ENCODE results near the gene JSRP1. TPM values are rescaled to one million over a fixed set of nuclear protein-coding genes. Genes with fewer than 3 reads are reported as not detected.
A peak's percentile ranks its signal among the peaks of the same experiment; 100 is the strongest.

JSRP1 gene
- total RNA-seq, 2 donors from 2014 or later, result 0.61 to 1.0 TPM

GRCh38 chr19:2216361-2217225, 39.6 kb downstream of the JSRP1 start:
- H3K9me3 Mint-ChIP-seq, result no peaks in the 10 kb centered on the region
- H3K27ac Mint-ChIP-seq, result peak overlapping the region; percentile 58
- ATAC-seq (replicated peaks), result no peak
- H3K36me3 Mint-ChIP-seq (ENCODE audit: low read depth), result peaks cover 99% of the 10 kb centered on the region
- peaks cover 5% of the 10 kb centered on the region for H3K4me1 Mint-ChIP-seq
- H3K4me3 Mint-ChIP-seq, result no peak overlapping the region
- no peaks in the 10 kb centered on the region for H3K27me3 Mint-ChIP-seq

DNA sequence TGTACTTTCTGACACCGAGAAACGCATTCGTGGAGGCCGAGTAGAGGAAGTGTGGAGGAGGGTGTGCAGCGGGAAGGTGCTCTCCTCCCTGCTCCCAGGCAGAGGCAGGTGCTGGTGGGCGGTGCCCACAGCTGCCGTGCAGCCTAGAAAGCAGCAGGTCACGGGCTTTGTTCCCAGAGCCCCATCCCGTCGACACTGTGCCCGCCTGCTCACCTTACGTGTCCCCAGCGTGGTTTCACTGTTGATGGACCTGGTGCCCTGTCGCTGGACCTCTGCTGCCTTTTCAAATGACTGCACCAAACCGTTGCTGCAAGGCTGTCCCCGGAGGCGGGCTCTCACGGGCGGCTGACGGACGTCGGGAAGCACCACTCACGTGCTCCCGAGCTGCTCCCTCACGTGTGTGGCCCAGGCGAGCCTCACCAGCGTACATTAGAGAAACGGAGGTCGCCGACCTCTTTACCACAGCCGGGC, 40.9 kb downstream of the JSRP1 start:
- Mint-ChIP-seq H3K4me3 (peak overlapping the region; percentile 35), H3K27ac (peak overlapping the region; percentile 63), H3K9me3 (no peaks in the 10 kb centered on the region), H3K36me3 (ENCODE audit: low read depth) (peaks cover 99% of the 10 kb centered on the region), H3K4me1 (peaks cover 5% of the 10 kb centered on the region), H3K27me3 (no peaks in the 10 kb centered on the region)
- peak; percentile 38 for ATAC-seq (replicated peaks)

GRCh38 chr19:2214251-2214650, 42.0 kb downstream of the JSRP1 start:
- no peak for ATAC-seq (replicated peaks)
- H3K9me3 Mint-ChIP-seq, result no peaks in the 10 kb centered on the region
- no peak overlapping the region for H3K27ac Mint-ChIP-seq
- peaks cover 5% of the 10 kb centered on the region for H3K4me1 Mint-ChIP-seq
- H3K4me3 Mint-ChIP-seq, result no peak overlapping the region
- H3K27me3 Mint-ChIP-seq, result no peaks in the 10 kb centered on the region
- peaks cover 98% of the 10 kb centered on the region for H3K36me3 Mint-ChIP-seq (ENCODE audit: low read depth)

DNA sequence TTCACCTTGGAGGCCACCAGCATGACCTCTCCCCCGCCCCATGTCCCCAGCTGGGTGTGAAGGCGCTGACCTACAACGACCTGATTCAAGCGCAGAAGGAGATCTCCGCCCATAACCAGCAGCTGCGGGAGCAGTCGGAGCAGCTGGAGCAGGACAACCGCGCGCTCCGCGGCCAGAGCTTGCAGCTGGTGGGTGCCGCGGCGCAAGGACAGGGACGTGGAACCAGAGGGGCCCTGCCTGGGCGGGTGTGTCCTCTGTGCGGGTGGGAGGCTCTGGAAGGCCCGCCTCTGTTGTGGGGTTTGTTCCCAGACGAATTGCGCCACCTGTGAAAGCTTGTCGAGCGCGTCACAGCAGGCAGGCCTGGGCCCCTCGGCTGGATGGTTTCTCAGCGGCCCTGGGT, 42.4 kb downstream of the JSRP1 start:
- Mint-ChIP-seq H3K4me3 (no peak overlapping the region), H3K27ac (peak overlapping the region; percentile 34), H3K36me3 (ENCODE audit: low read depth) (peaks cover 98% of the 10 kb centered on the region), H3K9me3 (no peaks in the 10 kb centered on the region), H3K4me1 (peaks cover 5% of the 10 kb centered on the region), H3K27me3 (no peaks in the 10 kb centered on the region)
- ATAC-seq (replicated peaks), result no peak

DNA sequence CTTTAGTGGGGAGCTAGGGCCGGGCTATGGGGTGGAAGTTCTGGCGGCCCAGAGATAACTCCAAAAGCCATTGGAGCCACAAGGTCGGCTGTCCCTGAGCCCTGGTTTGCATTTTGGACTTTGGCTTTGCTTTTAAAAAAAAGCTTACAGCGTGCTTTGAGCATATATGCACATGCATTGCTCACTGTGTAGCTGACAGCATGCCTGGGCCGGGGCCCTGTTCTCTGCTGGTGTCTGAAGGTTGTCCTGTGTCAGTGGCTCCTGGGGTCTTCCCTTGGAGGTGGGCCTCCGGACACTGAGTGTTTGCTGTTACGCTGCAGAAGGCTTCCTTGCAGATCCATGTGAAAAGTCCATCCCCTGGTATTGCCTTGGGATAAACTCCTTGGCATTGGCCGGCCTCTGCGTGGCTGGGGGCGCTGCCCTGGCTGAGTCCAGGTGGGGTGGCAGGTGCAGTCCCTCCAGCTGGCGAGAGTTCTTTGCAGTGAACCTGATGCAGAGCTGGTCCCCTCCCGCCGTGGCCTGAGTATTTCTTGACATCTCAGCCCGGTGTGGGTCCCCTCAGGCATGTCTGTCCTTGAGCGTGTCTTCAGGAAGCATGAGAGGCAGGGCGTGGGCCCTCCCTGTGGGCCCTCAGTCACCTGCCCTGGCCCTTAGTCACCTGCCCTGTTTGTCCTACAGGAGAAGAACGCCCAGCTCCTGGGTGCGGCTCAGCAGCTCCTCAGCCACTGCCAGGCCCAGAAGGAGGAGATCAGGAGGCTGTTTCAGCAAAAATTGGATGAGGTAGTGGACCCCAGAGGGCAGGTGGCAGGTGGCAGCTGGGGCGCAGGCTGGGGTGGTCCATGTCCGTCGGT, 43.1 kb downstream of the JSRP1 start:
- peaks cover 92% of the 10 kb centered on the region for H3K36me3 Mint-ChIP-seq (ENCODE audit: low read depth)
- no peak for ATAC-seq (replicated peaks)

GRCh38 chr19:2210987-2211740, 45.1 kb downstream of the JSRP1 start:
- Mint-ChIP-seq H3K4me1 (peaks cover 5% of the 10 kb centered on the region), H3K4me3 (no peak overlapping the region), H3K27ac (peak overlapping the region; percentile 56), H3K9me3 (no peaks in the 10 kb centered on the region), H3K36me3 (ENCODE audit: low read depth) (peaks cover 90% of the 10 kb centered on the region), H3K27me3 (no peaks in the 10 kb centered on the region)
- ATAC-seq (replicated peaks), result no peak

More for the DNA sequence above, 43.1 kb downstream of the JSRP1 start:
- H3K27ac Mint-ChIP-seq, result peak overlapping the region; percentile 34
- no peak overlapping the region for H3K4me3 Mint-ChIP-seq
- H3K27me3 Mint-ChIP-seq, result no peaks in the 10 kb centered on the region
- H3K4me1 Mint-ChIP-seq, result peaks cover 5% of the 10 kb centered on the region
- no peaks in the 10 kb centered on the region for H3K9me3 Mint-ChIP-seq

GRCh38 chr19:2210206-2210605, 46.0 kb downstream of the JSRP1 start:
- peaks cover 90% of the 10 kb centered on the region for H3K36me3 Mint-ChIP-seq (ENCODE audit: low read depth)
- H3K4me3 Mint-ChIP-seq, result no peak overlapping the region
- no peaks in the 10 kb centered on the region for H3K27me3 Mint-ChIP-seq
- no peak overlapping the region for H3K27ac Mint-ChIP-seq
- no peaks in the 10 kb centered on the region for H3K9me3 Mint-ChIP-seq
- ATAC-seq (replicated peaks), result no peak
- peaks cover 5% of the 10 kb centered on the region for H3K4me1 Mint-ChIP-seq

DNA sequence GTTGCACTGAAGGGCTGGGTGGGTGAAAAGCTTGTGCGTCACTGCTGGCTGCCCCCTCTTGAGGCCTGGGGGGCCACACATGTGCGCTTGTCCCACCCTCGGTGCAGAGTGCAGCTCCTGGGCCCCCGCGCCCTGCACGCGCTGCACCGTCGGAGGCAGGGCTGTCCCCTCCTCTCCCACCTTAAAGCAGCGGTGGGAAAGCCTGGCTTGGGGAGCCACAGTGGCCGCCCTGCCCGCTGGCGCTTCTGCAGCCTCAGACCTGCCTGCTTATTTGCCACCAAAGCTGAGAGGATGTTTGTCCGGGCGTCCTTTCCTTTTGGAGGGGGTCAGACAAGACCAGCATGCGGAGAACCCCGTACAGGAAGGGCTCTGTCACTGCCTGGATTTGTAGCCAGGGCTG, 46.8 kb downstream of the JSRP1 start:
- Mint-ChIP-seq H3K9me3 (no peaks in the 10 kb centered on the region), H3K27me3 (no peaks in the 10 kb centered on the region), H3K27ac (no peak overlapping the region), H3K4me1 (peaks cover 5% of the 10 kb centered on the region), H3K4me3 (no peak overlapping the region), H3K36me3 (ENCODE audit: low read depth) (peaks cover 87% of the 10 kb centered on the region)
- ATAC-seq (replicated peaks), result no peak

DNA sequence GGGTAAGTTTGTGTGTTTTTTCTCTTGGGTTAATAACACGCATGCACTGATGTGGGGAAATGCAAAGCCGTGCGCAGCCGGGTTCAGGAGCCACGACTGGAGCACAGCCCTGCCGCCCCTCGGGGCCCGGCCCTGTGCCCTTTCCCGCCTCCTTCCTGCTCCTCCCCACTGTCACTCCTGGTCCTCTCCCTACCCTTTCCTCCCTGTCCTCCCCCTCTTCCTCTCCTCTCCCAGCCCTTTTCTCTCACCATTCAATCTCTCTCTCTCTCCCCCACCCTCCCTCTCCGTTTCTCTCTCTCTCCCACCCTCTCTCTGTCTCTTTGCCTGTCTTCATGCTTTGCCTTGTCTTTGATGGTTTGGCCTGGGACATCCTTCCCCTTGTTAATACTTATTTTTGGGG, 47.2 kb downstream of the JSRP1 start:
- no peak for ATAC-seq (replicated peaks)
- Mint-ChIP-seq H3K27me3 (no peaks in the 10 kb centered on the region), H3K9me3 (no peaks in the 10 kb centered on the region), H3K4me1 (peaks cover 5% of the 10 kb centered on the region), H3K4me3 (no peak overlapping the region), H3K36me3 (ENCODE audit: low read depth) (peaks cover 87% of the 10 kb centered on the region), H3K27ac (no peak overlapping the region)

DNA sequence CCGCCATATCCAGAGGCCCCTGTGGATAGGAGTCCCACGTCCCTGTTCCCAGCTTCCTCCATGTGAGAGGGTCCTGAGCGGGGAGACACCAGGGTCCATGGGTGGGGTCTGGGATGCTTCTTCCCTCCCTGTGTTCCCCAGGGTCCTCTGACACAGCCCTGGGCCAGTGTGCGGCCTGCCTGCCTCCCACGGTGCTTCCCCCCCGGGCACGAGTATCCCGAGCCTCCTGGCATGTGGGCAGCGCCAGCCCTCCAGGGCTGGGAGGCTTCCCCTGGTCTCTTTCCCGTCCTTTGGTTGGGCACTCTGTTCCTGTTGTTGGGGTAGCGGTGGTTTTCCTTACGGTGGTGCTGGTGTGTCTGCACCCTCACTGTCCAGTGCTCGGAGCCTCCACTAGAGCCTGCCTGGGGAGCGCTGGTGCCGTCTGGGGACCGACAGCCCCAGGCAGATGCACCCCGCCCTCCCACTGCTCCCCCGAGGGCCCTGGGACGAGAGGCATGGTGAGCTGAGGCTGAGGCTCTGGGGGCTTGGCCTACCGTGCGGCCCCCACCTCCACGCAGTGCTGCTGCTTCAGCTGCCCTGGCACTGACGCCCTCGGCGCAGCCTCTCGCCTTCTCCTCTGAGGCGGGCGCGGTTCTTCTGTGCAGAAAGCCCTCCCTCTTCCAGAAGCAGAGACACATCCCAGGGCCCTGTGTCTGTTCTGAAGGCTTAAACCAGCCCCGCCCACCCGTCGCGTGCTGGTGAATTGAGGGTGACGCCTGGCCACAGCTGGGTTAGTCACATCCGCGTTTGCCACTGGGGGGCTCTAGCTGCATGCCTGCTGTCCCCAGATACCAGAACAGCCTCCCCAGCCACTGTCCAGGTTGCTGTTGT, 48.0 kb downstream of the JSRP1 start:
- Mint-ChIP-seq H3K27me3 (no peaks in the 10 kb centered on the region), H3K36me3 (ENCODE audit: low read depth) (peaks cover 88% of the 10 kb centered on the region), H3K9me3 (no peaks in the 10 kb centered on the region), H3K4me1 (peaks cover 1% of the 10 kb centered on the region), H3K4me3 (no peak overlapping the region), H3K27ac (no peak overlapping the region)
- no peak for ATAC-seq (replicated peaks)

GRCh38 chr19:2207008-2207407, 49.2 kb downstream of the JSRP1 start:
- no peak overlapping the region for H3K27ac Mint-ChIP-seq
- no peaks in the 10 kb centered on the region for H3K4me1 Mint-ChIP-seq
- no peak overlapping the region for H3K4me3 Mint-ChIP-seq
- H3K9me3 Mint-ChIP-seq, result no peaks in the 10 kb centered on the region
- ATAC-seq (replicated peaks), result no peak
- peaks cover 85% of the 10 kb centered on the region for H3K36me3 Mint-ChIP-seq (ENCODE audit: low read depth)
- H3K27me3 Mint-ChIP-seq, result no peaks in the 10 kb centered on the region

GRCh38 chr19:2202366-2202765, 53.9 kb downstream of the JSRP1 start:
- Mint-ChIP-seq H3K27ac (no peak overlapping the region), H3K36me3 (ENCODE audit: low read depth) (peaks cover 79% of the 10 kb centered on the region), H3K4me3 (no peak overlapping the region), H3K9me3 (no peaks in the 10 kb centered on the region), H3K27me3 (no peaks in the 10 kb centered on the region), H3K4me1 (no peaks in the 10 kb centered on the region)
- no peak for ATAC-seq (replicated peaks)

All from activated T-helper 17 cell treated with anti-CD3 and anti-CD28 coated beads, Interleukin-2, amount 50 U/mL, for 72 hours (primary cell).